Measurements from ENCODE around the gene NAA35. TPM values are rescaled to one million over a fixed set of nuclear protein-coding genes. Genes with fewer than 3 reads are reported as not detected.
A peak's percentile ranks its signal among the peaks of the same experiment; 100 is the strongest.

Gene NAA35
- polyA plus RNA-seq, 1 of the 3 experiments (the other 2 are of a cell fraction): 9.0 TPM

- no peaks in the 10 kb centered on the region for H3K79me2 ChIP-seq (ENCODE audit: insufficient read depth)
- no peaks in the 10 kb centered on the region for H3K9me3 ChIP-seq
- H3K36me3 ChIP-seq (replicated peaks in 1 of 2; ENCODE audit: control insufficient read depth in 1 of 2, insufficient read depth in 2 of 2, low read length in 1 of 2): peaks cover 0 to 10% of the 10 kb centered on the region in 2 experiments
- ChIA-PET CTCF (interaction anchor here (0.6 to 1.7 kb wide), 4 partner anchors 10 to 519 kb away, joined by 3 to 5 read pairs (median 4); no protein-coding TSS in a partner anchor), POLR2A (no interaction called here)
- no peak for DNase-seq
- H3K9ac ChIP-seq: no peak overlapping the region
- no peak overlapping the region for H3K4me2 ChIP-seq
- H3F3A ChIP-seq (replicated peaks; ENCODE audit: insufficient read depth): no peaks in the 10 kb centered on the region
- H3K4me1 ChIP-seq (ENCODE audit: control insufficient read depth in 1 of 2, insufficient read depth in 2 of 2, low read depth in 1 of 2, low read length in 1 of 2): peaks cover 0 to 22% of the 10 kb centered on the region in 2 experiments; a peak in 1 of 4 replicates
- no peaks in the 10 kb centered on the region for H3K9me2 ChIP-seq
- H3K27me3 ChIP-seq (ENCODE audit: insufficient read depth): no peaks in the 10 kb centered on the region
- no peak for TF ChIP-seq EZH2phosphoT487 (IDR thresholded peaks at IDR 0.05; ENCODE audit: borderline replicate concordance, low read depth)
- no peak for TF ChIP-seq YY1 (IDR thresholded peaks at IDR 0.05; ENCODE audit: low read depth)
- TF ChIP-seq USF2 (IDR thresholded peaks at IDR 0.05; ENCODE audit: borderline replicate concordance, low read depth, low read length): no peak
- no peak for TF ChIP-seq CHD2 (IDR thresholded peaks at IDR 0.05; ENCODE audit: low read length, partially characterized antibody)
- no peak for TF ChIP-seq MXI1 (IDR thresholded peaks at IDR 0.05; ENCODE audit: low read depth, low read length)
- TF ChIP-seq MAX (IDR thresholded peaks at IDR 0.05; ENCODE audit: low read depth): no peak
- no peak for TF ChIP-seq RXRA (IDR thresholded peaks at IDR 0.05; ENCODE audit: borderline replicate concordance, low read depth)
- no peak for TF ChIP-seq FOXM1 (IDR thresholded peaks at IDR 0.05; ENCODE audit: low read depth)
- WGBS (ENCODE audit: low lambda C conversion rate): 97% methylated on average over 14 of the region's 14 CpGs
- H2AFZ ChIP-seq (ENCODE audit: low read depth): no peak overlapping the region
- H4K20me1 ChIP-seq (ENCODE audit: insufficient read depth): no peaks in the 10 kb centered on the region
- no peak overlapping the region for H3K4me3 ChIP-seq (ENCODE audit: low read depth in 2 of 2, low read length in 1 of 2)
- H3K27ac ChIP-seq (ENCODE audit: low read depth in 2 of 2, low read length in 1 of 2): peak overlapping the region in 1 of 2 experiments; percentile 51; a peak in 2 of 4 replicates
These were observed 105.2 kb downstream of the NAA35 start for GRCh38 chr9:86046071-86046636.

GRCh38 chr9:86046930-86047341 is 106.0 kb downstream of the NAA35 start:
- Histone ChIP-seq H3K9me2 (no peaks in the 10 kb centered on the region), H3K27me3 (ENCODE audit: insufficient read depth) (no peaks in the 10 kb centered on the region), H4K20me1 (ENCODE audit: insufficient read depth) (no peaks in the 10 kb centered on the region), H3K4me1 (ENCODE audit: control insufficient read depth in 1 of 2, insufficient read depth in 2 of 2, low read depth in 1 of 2, low read length in 1 of 2) (peaks cover 0 to 18% of the 10 kb centered on the region in 2 experiments; a peak in 1 of 4 replicates), H2AFZ (ENCODE audit: low read depth) (no peak overlapping the region), H3F3A (replicated peaks; ENCODE audit: insufficient read depth) (no peaks in the 10 kb centered on the region), H3K79me2 (ENCODE audit: insufficient read depth) (no peaks in the 10 kb centered on the region), H3K4me2 (no peak overlapping the region), H3K9ac (no peak overlapping the region), H3K36me3 (replicated peaks in 1 of 2; ENCODE audit: control insufficient read depth in 1 of 2, insufficient read depth in 2 of 2, low read length in 1 of 2) (peaks cover 0 to 10% of the 10 kb centered on the region in 2 experiments), H3K27ac (ENCODE audit: low read depth in 2 of 2, low read length in 1 of 2) (peak overlapping the region in 1 of 2 experiments; percentile 51; a peak in 1 of 4 replicates), H3K9me3 (no peaks in the 10 kb centered on the region), H3K4me3 (ENCODE audit: low read depth in 2 of 2, low read length in 1 of 2) (no peak overlapping the region)
- 80% methylated on average over 8 of the region's 8 CpGs for WGBS (ENCODE audit: low lambda C conversion rate)
- ChIA-PET POLR2A (no interaction called here), CTCF (interaction anchor here (1.6 to 1.7 kb wide), 2 partner anchors 11 to 53 kb away, joined by 4 to 5 read pairs; no protein-coding TSS in a partner anchor)
- peak; percentile 75 for DNase-seq
- TF ChIP-seq FOSL2 (IDR thresholded peaks at IDR 0.05; ENCODE audit: borderline replicate concordance, low read depth) (no peak), GATA2 (CRISPR knock-in tag; IDR thresholded peaks at IDR 0.05) (peak; percentile 84), RFX5 (IDR thresholded peaks at IDR 0.05; ENCODE audit: low read length) (no peak), RAD21 (IDR thresholded peaks at IDR 0.05; ENCODE audit: low read length) (0 out of 2 replicates have a peak, but pooled peaks have one; percentile 5), CHD2 (IDR thresholded peaks at IDR 0.05; ENCODE audit: low read length, partially characterized antibody) (no peak), CTCF (IDR thresholded peaks at IDR 0.05) (no peak), MAX (IDR thresholded peaks at IDR 0.05; ENCODE audit: low read depth) (no peak)

Data from SK-N-SH (cell line).